K562 (cell line): ENCODE data around the gene PPDPF. TPM values are rescaled to one million over a fixed set of nuclear protein-coding genes. Genes with fewer than 3 reads are reported as not detected.
A peak's percentile ranks its signal among the peaks of the same experiment; 100 is the strongest.

Experiments
- ATAC-seq: fragments of 200-7000 bp; cut with Tn5 transposase; 3 replicates; pipeline ENCODE4 v1.9.1; 2020; ENCODE audit warnings: moderate library complexity
- BruUV-seq: library from RNA; stranded (reverse); fragments of 400-500 nt; replicated peaks from 2 replicates; lab custom pipeline; 2021; lab: Mats Ljungman, UMichigan
- CTCF ChIA-PET: fragments of 300-600 bp; formaldehyde crosslinking; extraction: SDS; loops from one replicate; lab custom pipeline; 2021; ENCODE audit warnings: low intra/inter-chr PET ratio; lab: Yijun Ruan, JAX
- POLR2A ChIA-PET: fragments of 300-600, 350-650 bp; sonication (Branson Sonifier 250); formaldehyde crosslinking; extraction: SDS; loops from one replicate; lab custom pipeline; 2021; ENCODE audit warnings: antibody characterized with exemption, inconsistent platforms; lab: Yijun Ruan, JAX
- DNase-seq, 4 experiments: peaks; one replicate each; pipeline versions ENCODE4 v3.0.0 to v3.0.0-alpha.2; 2011 to 2018; ENCODE audit warnings: low spot score in 3 of 4, mixed read lengths in 3 of 4; ENCODE audit errors: extremely low read depth in 1 of 4
- FAIRE-seq: peaks from 2 replicates; lab custom pipeline; 2011; peaks lifted over from hg19 to GRCh38; lab: Jason Lieb, UNC
- H2AFZ ChIP-seq: 2 replicates; pipeline ENCODE4 v1.6.0; 2011; ENCODE audit warnings: low read depth, low read length, control low read depth, inconsistent platforms
- H3K27ac ChIP-seq: fragments of 200-600 bp; 3 replicates; pipeline ENCODE4 v1.8.0; 2011; ENCODE audit warnings: low read depth, mild to moderate bottlenecking, control low read depth, inconsistent platforms, low read length, moderate library complexity, mixed read lengths; ENCODE audit errors: extremely low read depth
- H3K27me3 ChIP-seq, 2 experiments: fragments of 300-600 bp in 1 of 2; 2 replicates in 1 of 2; 3 replicates in 1 of 2; pipeline versions ENCODE4 v1.6.0 to v1.8.0; 2011; ENCODE audit warnings: inconsistent platforms in 2 of 2, low read length in 2 of 2, mild to moderate bottlenecking in 1 of 2, mixed read lengths in 1 of 2, moderate library complexity in 1 of 2; ENCODE audit not compliant: control insufficient read depth in 2 of 2, insufficient read depth in 2 of 2
- H3K36me3 ChIP-seq: fragments of 300-600 bp; 3 replicates; pipeline ENCODE4 v1.8.0; 2011; ENCODE audit warnings: mild to moderate bottlenecking, low read length, inconsistent platforms; ENCODE audit not compliant: control insufficient read depth, insufficient read depth
- H3K4me1 ChIP-seq, 2 experiments: fragments of 200-600 bp in 1 of 2; replicated peaks in 1 of 2; 2 replicates in 1 of 2; 3 replicates in 1 of 2; pipeline versions ENCODE4 v1.5.1 to v1.8.0; 2011; ENCODE audit warnings: inconsistent platforms in 2 of 2, low read length in 2 of 2, mild to moderate bottlenecking in 1 of 2, mixed read lengths in 1 of 2, moderate library complexity in 1 of 2; ENCODE audit not compliant: control insufficient read depth in 2 of 2, insufficient read depth in 2 of 2
- H3K4me2 ChIP-seq: 2 replicates; pipeline ENCODE4 v1.6.1; 2011; ENCODE audit warnings: low read length, control low read depth, inconsistent platforms, mixed read lengths; ENCODE audit not compliant: insufficient read depth
- H3K4me3 ChIP-seq: fragments of 200-600 bp; sonication (generic), shearing (Covaris generic); 2 replicates; pipeline ENCODE4 v1.5.1; 2016; ENCODE audit warnings: control low read depth, inconsistent platforms
- H3K79me2 ChIP-seq: fragments of 200-600 bp; 3 replicates; pipeline ENCODE4 v1.8.0; 2011; ENCODE audit warnings: low read length, inconsistent platforms; ENCODE audit not compliant: control insufficient read depth, insufficient read depth
- H3K9ac ChIP-seq, 2 experiments: 2 replicates each; pipeline versions ENCODE4 v1.6.0 to v1.6.1; 2011; ENCODE audit warnings: low read depth in 2 of 2, low read length in 2 of 2, control low read depth in 1 of 2, inconsistent platforms in 1 of 2, mild to moderate bottlenecking in 1 of 2, mixed read lengths in 1 of 2; ENCODE audit not compliant: insufficient read depth in 1 of 2
- H3K9me1 ChIP-seq: one replicate; pipeline ENCODE4 v1.6.0; 2011; ENCODE audit warnings: inconsistent platforms, mild to moderate bottlenecking, low read length, moderate library complexity; ENCODE audit not compliant: control insufficient read depth, insufficient read depth
- H3K9me3 ChIP-seq: replicated peaks from 2 replicates; pipeline ENCODE4 v1.5.1; 2011; ENCODE audit warnings: low read depth, low read length, inconsistent platforms; ENCODE audit not compliant: control insufficient read depth, insufficient read depth
- H4K20me1 ChIP-seq: replicated peaks from 2 replicates; pipeline ENCODE4 v1.6.1; 2011; ENCODE audit warnings: low read length, inconsistent platforms, mixed read lengths; ENCODE audit not compliant: control insufficient read depth, insufficient read depth
- BCOR ChIP-seq: fragments of 450-650 bp; IDR thresholded peaks from 2 replicates; pipeline ENCODE4 v1.6.1; 2016
- CBX2 ChIP-seq: fragments of 200-600 bp; sonication (generic); IDR thresholded peaks from one replicate; pipeline ENCODE4 v1.6.1; 2012; ENCODE audit warnings: mild to moderate bottlenecking, low read length, inconsistent platforms; ENCODE audit not compliant: insufficient read depth, poor library complexity, severe bottlenecking
- CHCHD3 ChIP-seq: fragments of 250-450 bp; sonication (Bioruptor Pico); IDR thresholded peaks from 2 replicates; pipeline ENCODE4 v2.1.2; 2022; ENCODE audit warnings: mild to moderate bottlenecking
- PTBP1 ChIP-seq: fragments of 200-400 bp; formaldehyde crosslinking; IDR thresholded peaks from 2 replicates; pipeline ENCODE4 v1.6.1; 2017; ENCODE audit warnings: low read depth, low read length
- ZBTB7A ChIP-seq: IDR thresholded peaks from 2 replicates; pipeline ENCODE4 v1.6.1; 2011; ENCODE audit warnings: low read depth, mild to moderate bottlenecking, low read length, moderate library complexity, borderline replicate concordance; ENCODE audit not compliant: control insufficient read depth
- ZFP36 ChIP-seq: fragments of 150-350 bp; IDR thresholded peaks from 2 replicates; pipeline ENCODE4 v1.6.1; 2018; ENCODE audit warnings: low read length, low read depth; ENCODE audit not compliant: partially characterized antibody
- ZNF324 ChIP-seq: fragments of 250-450 bp; sonication (Bioruptor Pico); IDR thresholded peaks from 2 replicates; pipeline ENCODE4 v1.4.0; 2020; ENCODE audit warnings: mild to moderate bottlenecking
- ZNF780A ChIP-seq: fragments of 250-450 bp; sonication (Bioruptor Pico); IDR thresholded peaks from 2 replicates; pipeline ENCODE4 v1.5.0; 2021; ENCODE audit warnings: mild to moderate bottlenecking
- WGBS: fragments of 100-300 bp; shearing (Covaris generic); methylation state at CpG from one replicate; pipeline ENCODE4 v1.1.6; 2016; ENCODE audit warnings: low coverage, mixed read lengths; ENCODE audit not compliant: insufficient coverage; ENCODE audit errors: missing lambda C conversion rate; 5-methylcytosine and 5-hydroxymethylcytosine counted together
- in situ Hi-C: fragments of 300-500 bp; cut with MboI; formaldehyde crosslinking; loops from 4 replicates; pipeline ENCODE4 v1.15.0; 2018; ENCODE audit warnings: inconsistent platforms, mixed read lengths
- intact Hi-C: fragments of 100-400 bp; cut with micrococcal nuclease; formaldehyde crosslinking; loops from 2 replicates; pipeline ENCODE4 v1.14.2; 2022
- polyA plus RNA-seq, 8 experiments: library from polyadenylated mRNA; depleted of rRNA in 4 of 8; stranded (reverse) in 5 of 8; unstranded in 3 of 8; fragments of >200 nt; fragmentation: Nextera tagmentation in 2 of 8; fragmentation: Illumina TruSeq in 1 of 8; extraction: Ambion mirVana in 2 of 8; extraction: Trizol in 1 of 8; gene quantifications; 2 replicates each; pipeline versions ENCODE4 v1.2.1 to v1.2.3, GENCODE V29; 2011 to 2014; ENCODE audit warnings: inconsistent platforms in 1 of 8, missing spikeins in 1 of 8
- total RNA-seq, 7 experiments: library from RNA; depleted of rRNA in 6 of 7; stranded (reverse); fragments of >200 nt in 6 of 7; fragmentation: Illumina TruSeq in 2 of 7; extraction: Trizol in 2 of 7; gene quantifications; 2 replicates each; pipeline versions ENCODE4 v1.2.1 to v1.2.3, GENCODE V29; 2011 to 2021; ENCODE audit warnings: low replicate concordance in 1 of 7
- TF ChIP-seq, protein P1 (sequence below): fragments of 250-450 bp; sonication (Bioruptor Pico); IDR thresholded peaks from 2 replicates; pipeline ENCODE4 v1.5.0; 2021
- TF ChIP-seq, protein P2 (sequence below): fragments of 250-450 bp; sonication (Bioruptor Pico); IDR thresholded peaks from 2 replicates; pipeline ENCODE4 v1.5.0; 2021

The PPDPF gene
- total and polyA plus RNA-seq, 9 of the 15 experiments (the other 6 are each of a cell fraction or from before 2014, with no cell fraction given), result 0.77 to 233 (median 10.5) TPM

DNA sequence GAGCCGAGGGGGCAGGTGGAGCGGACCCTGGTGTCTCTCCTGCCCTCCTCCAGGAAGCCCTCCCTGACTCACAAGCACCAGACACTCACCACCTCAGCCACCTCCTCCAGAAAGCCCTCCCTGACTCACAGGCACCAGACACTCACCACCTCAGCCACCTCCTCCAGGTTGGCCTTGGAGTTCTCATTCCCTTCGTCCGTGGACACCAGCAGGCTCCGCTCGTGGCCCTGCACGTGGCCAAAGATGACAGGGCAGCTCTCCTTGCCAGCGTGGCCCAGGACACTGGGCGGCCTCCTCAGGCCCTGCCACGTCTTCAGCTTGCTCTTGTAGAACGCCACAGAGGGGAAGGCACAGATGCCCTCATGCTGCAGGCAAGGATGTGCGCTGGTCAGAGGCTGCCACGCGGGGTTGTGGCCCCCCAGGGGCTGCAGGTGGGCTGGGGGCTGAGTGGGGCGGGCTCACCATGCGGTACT, 39.8 kb downstream of the PPDPF start:
- no peak for FAIRE-seq
- CTCF ChIA-PET, result no interaction called here

More for the DNA sequence above, 39.8 kb downstream of the PPDPF start:
- intact Hi-C loops (no loop called here), in situ Hi-C loops (no loop called here)
- H3K4me3 ChIP-seq, result no peak overlapping the region
- peak overlapping the region in 1 of 2 experiments; percentile 64; a peak in 2 of 4 replicates for H3K9ac ChIP-seq
- peaks cover 0 to 84% of the 10 kb centered on the region in 2 experiments; a peak in 2 of 5 replicates for H3K4me1 ChIP-seq
- no peak for DNase-seq
- H3K27me3 ChIP-seq, result peaks cover 0 to 17% of the 10 kb centered on the region in 2 experiments; a peak in 2 of 5 replicates
- POLR2A ChIA-PET, result interaction anchor here (0.8 kb wide), 1 partner anchor 305 kb away, joined by 5 read pairs; the partner anchor contains the start of gene TPD52L2
- no peaks in the 10 kb centered on the region for H3K79me2 ChIP-seq
- H3K27ac ChIP-seq, result no peak overlapping the region
- ATAC-seq, result no peak
- H3K9me1 ChIP-seq, result no peaks in the 10 kb centered on the region
- no peaks in the 10 kb centered on the region for H3K36me3 ChIP-seq
- H2AFZ ChIP-seq, result no peak overlapping the region
- H4K20me1 ChIP-seq, result no peaks in the 10 kb centered on the region
- BruUV-seq, result no TSS peak
- WGBS, result 82% methylated on average over 12 of the region's 16 CpGs
- TF ChIP-seq, protein P1, sequence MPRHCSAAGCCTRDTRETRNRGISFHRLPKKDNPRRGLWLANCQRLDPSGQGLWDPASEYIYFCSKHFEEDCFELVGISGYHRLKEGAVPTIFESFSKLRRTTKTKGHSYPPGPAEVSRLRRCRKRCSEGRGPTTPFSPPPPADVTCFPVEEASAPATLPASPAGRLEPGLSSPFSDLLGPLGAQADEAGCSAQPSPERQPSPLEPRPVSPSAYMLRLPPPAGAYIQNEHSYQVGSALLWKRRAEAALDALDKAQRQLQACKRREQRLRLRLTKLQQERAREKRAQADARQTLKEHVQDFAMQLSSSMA (CRISPR knock-in tag), result no peak
- TF ChIP-seq PTBP1 (0 out of 2 replicates have a peak, but pooled peaks have one; percentile 34), CBX2 (no peak), ZFP36 (peak; percentile 95), ZBTB7A (no peak), ZNF780A (CRISPR knock-in tag) (no peak), ZNF324 (no peak), CHCHD3 (CRISPR knock-in tag) (no peak), BCOR (peak; percentile 66)
- TF ChIP-seq, protein P2, sequence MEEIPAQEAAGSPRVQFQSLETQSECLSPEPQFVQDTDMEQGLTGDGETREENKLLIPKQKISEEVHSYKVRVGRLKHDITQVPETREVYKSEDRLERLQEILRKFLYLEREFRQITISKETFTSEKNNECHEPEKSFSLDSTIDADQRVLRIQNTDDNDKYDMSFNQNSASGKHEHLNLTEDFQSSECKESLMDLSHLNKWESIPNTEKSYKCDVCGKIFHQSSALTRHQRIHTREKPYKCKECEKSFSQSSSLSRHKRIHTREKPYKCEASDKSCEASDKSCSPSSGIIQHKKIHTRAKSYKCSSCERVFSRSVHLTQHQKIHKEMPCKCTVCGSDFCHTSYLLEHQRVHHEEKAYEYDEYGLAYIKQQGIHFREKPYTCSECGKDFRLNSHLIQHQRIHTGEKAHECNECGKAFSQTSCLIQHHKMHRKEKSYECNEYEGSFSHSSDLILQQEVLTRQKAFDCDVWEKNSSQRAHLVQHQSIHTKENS, result no peak
- H3K4me2 ChIP-seq, result no peak overlapping the region
- no peaks in the 10 kb centered on the region for H3K9me3 ChIP-seq
